ENCODE data around the gene ENGASE.

Gene ENGASE

DNA sequence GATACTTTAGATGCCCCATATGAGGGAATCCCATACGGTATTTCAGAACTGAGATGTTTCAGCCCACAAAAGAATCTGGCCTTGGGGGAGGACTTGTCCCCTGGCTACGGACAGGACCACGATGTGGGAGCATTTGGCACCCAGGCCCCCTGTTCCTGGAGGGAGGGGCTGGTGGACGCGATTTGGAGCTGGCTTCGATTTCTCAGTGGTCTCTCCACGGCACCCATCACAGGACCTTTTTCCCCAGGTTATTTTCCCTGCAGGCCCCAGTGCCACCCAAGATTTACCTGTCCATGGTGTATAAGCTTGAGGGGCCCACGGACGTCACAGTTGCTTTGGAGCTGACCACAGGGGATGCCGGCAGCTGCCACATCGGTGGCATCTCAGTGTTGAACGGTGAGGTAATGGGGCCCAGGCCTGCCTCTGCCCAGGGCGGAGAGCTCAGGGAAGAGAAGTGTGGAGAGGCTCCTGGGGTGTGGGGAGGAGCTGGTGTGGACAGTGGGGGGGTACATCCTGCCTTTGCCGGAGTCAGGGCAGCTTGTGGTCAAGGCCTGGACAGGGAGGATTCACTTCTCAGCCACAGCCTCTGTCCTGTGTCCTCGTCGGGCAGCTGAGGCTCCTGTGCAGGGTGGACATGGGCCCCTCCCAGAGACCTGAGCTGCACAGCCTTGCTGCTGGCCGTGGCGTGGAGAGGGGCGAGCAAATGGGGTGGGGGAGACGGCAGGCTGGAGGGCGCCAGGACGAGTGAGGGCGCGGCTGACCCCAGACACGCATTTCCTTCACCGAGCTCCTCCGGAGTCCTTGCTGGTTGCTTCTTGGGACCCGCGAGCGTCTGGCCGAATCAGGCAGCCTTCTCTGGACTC lies 9.9 kb downstream of the ENGASE start:
- Histone ChIP-seq H3K79me2 (peaks cover 2% of the 10 kb centered on the region), H3K4me2 (ENCODE audit: low read length) (no peak overlapping the region), H3K9ac (no peak overlapping the region), H3K4me1 (no peaks in the 10 kb centered on the region), H3K4me3 (ENCODE audit: low read depth, low read length) (no peak overlapping the region), H3K27ac (no peak overlapping the region), H2AFZ (no peak overlapping the region), H3K9me3 (ENCODE audit: control insufficient read depth, low read length) (no peaks in the 10 kb centered on the region), H3K36me3 (ENCODE audit: control insufficient read depth, insufficient read depth, low read length) (no peaks in the 10 kb centered on the region), H3K27me3 (ENCODE audit: control insufficient read depth, insufficient read depth, low read length) (no peaks in the 10 kb centered on the region)
- TF ChIP-seq, protein P1, sequence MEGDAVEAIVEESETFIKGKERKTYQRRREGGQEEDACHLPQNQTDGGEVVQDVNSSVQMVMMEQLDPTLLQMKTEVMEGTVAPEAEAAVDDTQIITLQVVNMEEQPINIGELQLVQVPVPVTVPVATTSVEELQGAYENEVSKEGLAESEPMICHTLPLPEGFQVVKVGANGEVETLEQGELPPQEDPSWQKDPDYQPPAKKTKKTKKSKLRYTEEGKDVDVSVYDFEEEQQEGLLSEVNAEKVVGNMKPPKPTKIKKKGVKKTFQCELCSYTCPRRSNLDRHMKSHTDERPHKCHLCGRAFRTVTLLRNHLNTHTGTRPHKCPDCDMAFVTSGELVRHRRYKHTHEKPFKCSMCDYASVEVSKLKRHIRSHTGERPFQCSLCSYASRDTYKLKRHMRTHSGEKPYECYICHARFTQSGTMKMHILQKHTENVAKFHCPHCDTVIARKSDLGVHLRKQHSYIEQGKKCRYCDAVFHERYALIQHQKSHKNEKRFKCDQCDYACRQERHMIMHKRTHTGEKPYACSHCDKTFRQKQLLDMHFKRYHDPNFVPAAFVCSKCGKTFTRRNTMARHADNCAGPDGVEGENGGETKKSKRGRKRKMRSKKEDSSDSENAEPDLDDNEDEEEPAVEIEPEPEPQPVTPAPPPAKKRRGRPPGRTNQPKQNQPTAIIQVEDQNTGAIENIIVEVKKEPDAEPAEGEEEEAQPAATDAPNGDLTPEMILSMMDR (IDR thresholded peaks at IDR 0.05): no peak

DNA sequence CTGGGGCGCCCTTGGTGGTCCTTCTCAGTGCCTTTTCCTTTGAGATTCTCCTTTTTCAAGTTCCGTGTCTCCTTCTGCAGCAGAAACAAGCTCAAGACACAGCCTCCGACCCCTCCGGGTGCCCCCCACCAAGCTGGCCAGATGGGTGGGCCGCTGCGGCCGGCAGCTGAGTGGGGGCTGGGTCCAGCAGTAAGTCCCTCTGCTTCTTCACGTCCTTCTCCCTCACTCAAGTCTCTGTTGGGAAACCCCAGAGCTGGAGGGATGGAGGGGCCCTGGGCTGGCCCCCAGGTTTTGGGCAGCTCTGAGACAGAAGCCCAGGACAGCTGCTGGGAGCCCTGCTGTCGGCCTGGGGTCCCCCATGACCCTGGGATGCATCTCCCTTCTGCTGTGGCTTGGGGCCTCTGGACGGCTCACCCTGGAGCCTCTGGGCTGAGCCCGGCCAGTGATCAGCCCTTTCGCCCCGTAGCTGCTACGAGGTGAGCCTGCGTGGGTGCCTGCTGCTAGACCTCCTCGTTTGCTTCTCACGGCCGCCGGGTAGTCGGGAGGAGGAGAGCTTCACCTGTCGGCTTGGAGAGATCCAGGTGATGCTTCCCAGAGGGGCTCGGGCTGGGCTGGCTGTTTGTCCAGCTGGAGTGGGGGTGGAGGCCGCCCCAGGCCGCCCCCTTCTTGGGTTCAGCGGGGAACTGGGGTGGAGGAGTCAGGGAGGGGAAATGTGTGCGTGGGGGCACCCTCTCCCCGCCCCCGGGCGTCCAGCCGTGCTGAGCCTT lies 10.7 kb downstream of the ENGASE start:
- Histone ChIP-seq H3K4me2 (ENCODE audit: low read length) (no peak overlapping the region), H3K4me1 (no peaks in the 10 kb centered on the region), H3K36me3 (ENCODE audit: control insufficient read depth, insufficient read depth, low read length) (no peaks in the 10 kb centered on the region), H3K4me3 (ENCODE audit: low read depth, low read length) (no peak overlapping the region), H3K9ac (no peak overlapping the region), H3K9me3 (ENCODE audit: control insufficient read depth, low read length) (no peaks in the 10 kb centered on the region), H3K79me2 (peaks cover 2% of the 10 kb centered on the region), H2AFZ (no peak overlapping the region), H3K27me3 (ENCODE audit: control insufficient read depth, insufficient read depth, low read length) (no peaks in the 10 kb centered on the region), H3K27ac (no peak overlapping the region)
- TF ChIP-seq, protein P1 (IDR thresholded peaks at IDR 0.05): no peak

DNA sequence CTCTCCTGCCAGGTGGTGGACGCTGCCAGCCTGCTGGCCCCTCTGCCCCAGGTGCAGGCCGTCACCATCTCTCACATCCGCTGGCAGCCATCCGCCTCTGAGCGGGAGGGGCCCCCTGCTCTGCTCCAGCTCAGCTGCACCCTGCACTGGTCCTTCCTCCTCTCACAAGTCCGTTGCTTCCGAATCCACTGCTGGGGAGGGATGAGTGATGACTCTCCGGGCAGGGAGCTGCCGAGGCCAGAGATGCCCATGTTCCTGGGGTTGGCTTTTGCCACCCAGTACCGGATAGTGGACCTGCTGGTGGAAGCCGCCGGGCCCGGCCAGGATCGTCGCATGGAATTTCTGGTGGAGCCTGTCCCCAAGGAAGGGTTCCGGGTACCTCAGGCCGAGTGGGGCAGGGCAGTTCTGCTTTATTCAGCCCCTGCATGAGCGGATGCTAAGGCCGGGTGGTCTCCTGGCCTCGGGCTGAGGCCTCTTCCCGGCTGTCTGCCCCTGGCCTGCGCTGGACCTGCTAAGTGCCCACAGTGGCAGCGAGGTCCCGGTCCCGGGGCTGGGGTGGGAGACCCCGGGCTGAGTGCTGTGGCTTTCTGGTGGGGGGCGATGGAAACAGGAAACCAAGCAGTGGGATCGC lies 11.4 kb downstream of the ENGASE start:
- H3K4me2 ChIP-seq (ENCODE audit: low read length): no peak overlapping the region
- TF ChIP-seq, protein P1 (IDR thresholded peaks at IDR 0.05): no peak
- no peak overlapping the region for H3K27ac ChIP-seq
- no peaks in the 10 kb centered on the region for H3K9me3 ChIP-seq (ENCODE audit: control insufficient read depth, low read length)
- H3K9ac ChIP-seq: no peak overlapping the region
- peaks cover 2% of the 10 kb centered on the region for H3K79me2 ChIP-seq
- peaks cover 3% of the 10 kb centered on the region for H3K4me1 ChIP-seq
- no peaks in the 10 kb centered on the region for H3K36me3 ChIP-seq (ENCODE audit: control insufficient read depth, insufficient read depth, low read length)
- no peaks in the 10 kb centered on the region for H3K27me3 ChIP-seq (ENCODE audit: control insufficient read depth, insufficient read depth, low read length)
- H2AFZ ChIP-seq: no peak overlapping the region
- H3K4me3 ChIP-seq (ENCODE audit: low read depth, low read length): no peak overlapping the region

DNA sequence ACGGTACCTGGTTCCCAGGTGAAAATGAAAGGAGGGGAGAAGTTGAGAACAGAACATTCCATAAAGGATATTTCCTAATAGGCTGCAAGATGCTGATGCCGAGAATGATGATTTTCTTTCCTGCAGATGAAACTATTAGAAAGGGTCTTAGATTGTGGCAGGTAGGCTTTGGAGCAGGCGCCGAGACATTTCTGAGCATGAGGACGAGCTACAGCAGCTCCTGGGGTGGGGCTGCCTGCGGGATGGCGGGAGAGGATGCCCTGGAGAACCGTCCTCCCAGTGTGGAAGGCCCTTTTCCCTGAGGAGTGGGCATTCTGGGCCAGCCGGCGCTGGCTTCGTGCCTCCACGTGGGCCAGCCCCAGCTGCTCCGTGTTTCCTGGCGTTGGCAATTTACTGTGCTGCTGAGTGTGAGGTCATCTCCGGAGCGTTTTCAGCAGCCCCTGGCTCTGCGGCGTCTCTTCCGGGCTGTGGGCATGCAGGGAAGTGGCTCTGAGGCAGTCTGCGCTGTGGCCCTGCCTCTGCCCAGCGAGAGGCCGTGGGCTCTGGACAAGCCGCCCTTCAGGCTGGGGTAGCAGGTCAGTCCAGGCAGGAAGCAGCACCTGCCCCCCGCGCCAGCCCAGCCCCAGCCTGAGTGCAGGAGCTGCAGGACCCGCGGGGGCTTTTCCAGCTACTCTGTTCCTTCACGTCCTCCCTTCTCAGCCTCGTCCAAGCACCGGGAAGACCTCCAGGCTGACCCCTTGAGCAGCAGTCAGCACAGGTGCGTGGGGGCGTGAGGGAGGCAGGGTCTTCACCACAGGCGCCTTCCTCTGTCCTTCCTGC lies 12.2 kb downstream of the ENGASE start:
- Histone ChIP-seq H3K9ac (no peak overlapping the region), H3K4me3 (ENCODE audit: low read depth, low read length) (no peak overlapping the region), H3K4me2 (ENCODE audit: low read length) (no peak overlapping the region), H2AFZ (no peak overlapping the region), H3K9me3 (ENCODE audit: control insufficient read depth, low read length) (no peaks in the 10 kb centered on the region), H3K27ac (no peak overlapping the region), H3K27me3 (ENCODE audit: control insufficient read depth, insufficient read depth, low read length) (no peaks in the 10 kb centered on the region), H3K36me3 (ENCODE audit: control insufficient read depth, insufficient read depth, low read length) (no peaks in the 10 kb centered on the region), H3K4me1 (peaks cover 6% of the 10 kb centered on the region), H3K79me2 (peaks cover 2% of the 10 kb centered on the region)
- TF ChIP-seq, protein P1 (IDR thresholded peaks at IDR 0.05): no peak
